SJSA1 (cell line): ENCODE measurements around the gene FAM98B. TPM values are rescaled to one million over a fixed set of nuclear protein-coding genes. Genes with fewer than 3 reads are reported as not detected.
A peak's percentile ranks its signal among the peaks of the same experiment; 100 is the strongest.

Experiments
- DNase-seq, 2 experiments: peaks; one replicate each; pipeline ENCODE4 v3.0.0-alpha.2; 2015 to 2020; ENCODE audit warnings: low spot score in 2 of 2, low read depth in 1 of 2
- H3K27ac ChIP-seq: fragments of 250-450 bp; sonication (Bioruptor Pico); 2 replicates; pipeline ENCODE4 v1.5.1; 2020; ENCODE audit warnings: mild to moderate bottlenecking, moderate library complexity
- H3K27me3 ChIP-seq: fragments of 250-450 bp; sonication (Bioruptor Pico); replicated peaks from 2 replicates; pipeline ENCODE4 v1.5.1; 2020; ENCODE audit warnings: mild to moderate bottlenecking, moderate library complexity
- H3K36me3 ChIP-seq: fragments of 250-450 bp; sonication (Bioruptor Pico); 2 replicates; pipeline ENCODE4 v1.5.1; 2020; ENCODE audit warnings: mild to moderate bottlenecking
- H3K4me1 ChIP-seq: fragments of 250-450 bp; sonication (Bioruptor Pico); replicated peaks from 2 replicates; pipeline ENCODE4 v1.6.1; 2021; ENCODE audit warnings: mild to moderate bottlenecking
- H3K4me3 ChIP-seq: fragments of 250-450 bp; sonication (Bioruptor Pico); 2 replicates; pipeline ENCODE4 v1.5.1; 2020; ENCODE audit warnings: mild to moderate bottlenecking
- H3K9me3 ChIP-seq: fragments of 250-450 bp; sonication (Bioruptor Pico); replicated peaks from 2 replicates; pipeline ENCODE4 v1.5.1; 2020; ENCODE audit warnings: mild to moderate bottlenecking
- total RNA-seq: library from RNA; depleted of rRNA; stranded (reverse); fragments of >200 nt; shearing (Covaris generic); gene quantifications from 2 replicates; pipeline ENCODE4 v1.2.3, GENCODE V29; 2014

Gene FAM98B
- total RNA-seq, 1 experiment from 2014 or later, result 13.4 TPM

DNA sequence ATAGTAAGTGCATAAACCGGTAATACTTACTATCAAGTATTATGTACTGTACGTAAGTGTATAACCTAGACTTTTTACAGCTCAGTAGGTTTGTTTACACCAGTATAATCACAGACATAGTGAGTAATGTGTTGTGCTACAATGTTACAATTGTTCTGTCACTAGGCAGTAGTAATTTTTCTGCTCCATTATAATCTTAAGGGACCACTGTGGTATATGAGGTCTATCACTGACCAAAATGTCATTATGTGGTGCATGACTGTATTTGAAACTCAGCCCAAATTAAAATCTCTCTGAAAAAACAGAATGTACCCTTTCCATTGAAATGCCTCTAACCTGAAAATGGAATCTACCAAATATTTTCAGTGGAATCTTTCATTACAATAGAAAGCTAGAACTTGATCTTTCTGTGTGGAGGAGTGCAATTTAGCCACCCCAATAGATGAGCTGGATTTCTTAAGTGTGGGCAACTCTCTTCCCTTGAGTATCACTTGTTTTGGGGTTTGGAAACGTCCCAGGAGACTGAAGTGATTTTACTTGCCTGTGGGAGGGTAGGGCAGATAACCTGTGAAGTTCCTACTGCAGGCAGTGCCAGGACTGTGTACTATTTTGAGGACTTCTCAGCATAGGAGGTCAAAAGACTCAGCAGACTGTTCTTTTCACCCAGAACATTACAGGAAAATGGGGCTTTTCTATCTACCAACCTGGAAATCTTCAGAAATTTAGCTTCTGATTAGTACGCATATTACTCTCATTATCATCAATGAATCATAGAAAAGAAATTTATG, 50.9 kb downstream of the FAM98B start:
- Histone ChIP-seq H3K27ac (no peak overlapping the region), H3K36me3 (no peaks in the 10 kb centered on the region), H3K4me1 (peaks cover 10% of the 10 kb centered on the region), H3K4me3 (no peak overlapping the region), H3K9me3 (no peaks in the 10 kb centered on the region), H3K27me3 (no peaks in the 10 kb centered on the region)
- peak in 1 of 2 experiments; percentile 41 for DNase-seq

DNA sequence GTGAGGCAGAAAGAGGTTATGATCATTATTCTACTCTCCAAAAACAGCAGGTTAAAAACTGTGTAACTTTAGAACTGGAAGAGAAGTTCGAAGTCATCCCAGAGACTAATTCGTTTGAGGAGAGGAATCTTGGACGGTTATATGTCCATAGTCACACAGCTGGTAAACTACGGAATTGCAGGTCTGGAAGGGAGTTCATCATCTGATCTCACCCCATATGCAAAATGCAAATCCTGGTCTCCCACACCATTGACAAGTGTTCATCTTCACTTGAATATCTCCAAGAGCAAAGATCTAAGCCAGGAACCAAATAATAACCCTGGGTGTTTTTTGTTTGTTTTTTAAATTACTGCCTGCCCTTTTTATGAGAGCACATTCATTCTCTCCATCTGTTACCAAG, 53.1 kb downstream of the FAM98B start:
- DNase-seq, result no peak
- Histone ChIP-seq H3K4me3 (no peak overlapping the region), H3K9me3 (no peaks in the 10 kb centered on the region), H3K4me1 (peaks cover 10% of the 10 kb centered on the region), H3K36me3 (no peaks in the 10 kb centered on the region), H3K27ac (no peak overlapping the region), H3K27me3 (no peaks in the 10 kb centered on the region)

DNA sequence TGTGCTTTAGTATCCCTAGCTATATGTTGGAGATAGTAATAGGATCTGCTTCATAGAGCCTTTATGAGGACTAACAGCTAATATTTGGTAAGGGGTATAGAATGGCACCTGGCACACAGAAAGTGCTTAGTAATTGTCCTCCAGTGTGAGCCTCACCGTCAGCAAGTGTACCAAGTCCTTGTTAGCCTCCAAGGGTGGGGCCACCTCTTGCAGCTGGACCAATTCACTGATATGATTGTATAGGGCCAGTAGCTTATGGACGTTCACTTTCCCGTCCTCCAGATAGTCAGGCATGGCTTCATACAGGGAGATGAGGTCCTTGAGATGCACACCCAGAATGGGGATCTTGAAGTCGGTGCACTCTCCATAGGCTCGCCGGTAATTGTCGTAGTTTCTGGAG, 53.6 kb downstream of the FAM98B start:
- H3K4me3 ChIP-seq, result no peak overlapping the region
- no peak overlapping the region for H3K27ac ChIP-seq
- no peaks in the 10 kb centered on the region for H3K36me3 ChIP-seq
- H3K9me3 ChIP-seq, result no peaks in the 10 kb centered on the region
- peaks cover 10% of the 10 kb centered on the region for H3K4me1 ChIP-seq
- DNase-seq, result no peak
- H3K27me3 ChIP-seq, result no peaks in the 10 kb centered on the region

DNA sequence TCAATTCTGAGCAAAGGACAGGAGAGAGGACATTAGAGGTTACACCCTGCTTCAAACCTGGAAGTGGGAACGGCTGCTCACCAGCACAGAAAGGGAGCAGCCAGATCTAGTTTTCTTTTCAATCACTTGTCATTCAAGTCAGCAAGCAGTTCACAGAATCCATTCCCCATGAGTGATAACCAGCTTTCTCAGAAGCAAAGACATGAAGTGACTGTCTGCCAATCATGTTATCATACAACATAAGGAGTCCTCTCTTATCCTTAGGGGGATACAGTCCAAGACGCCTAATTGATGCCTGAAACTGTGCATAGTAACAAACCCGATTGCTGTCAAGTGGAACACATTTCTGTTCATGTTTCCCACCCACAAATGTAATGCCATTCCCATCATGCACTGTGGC, 54.7 kb downstream of the FAM98B start:
- DNase-seq, result no peak
- Histone ChIP-seq H3K36me3 (no peaks in the 10 kb centered on the region), H3K4me1 (peaks cover 10% of the 10 kb centered on the region), H3K9me3 (no peaks in the 10 kb centered on the region), H3K27me3 (no peaks in the 10 kb centered on the region), H3K27ac (no peak overlapping the region), H3K4me3 (no peak overlapping the region)

DNA sequence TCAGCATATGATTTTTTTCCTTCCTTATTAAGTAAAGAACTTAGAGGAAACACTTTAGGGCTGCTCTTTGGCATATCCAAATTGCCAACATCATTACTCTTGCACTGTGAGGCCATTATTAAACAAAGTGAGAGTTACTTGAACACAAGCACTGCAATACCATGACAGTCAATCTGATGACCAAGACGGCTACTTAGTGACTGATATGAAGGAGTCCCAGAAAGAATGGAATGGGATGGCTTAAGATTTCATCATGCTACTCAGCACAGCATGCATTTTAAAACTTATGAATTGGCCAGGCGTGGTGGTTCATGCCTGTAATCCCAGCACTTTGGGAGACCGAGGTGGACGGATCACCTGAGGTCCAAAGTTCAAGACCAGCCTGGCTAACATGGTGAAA, 55.2 kb downstream of the FAM98B start:
- DNase-seq, result no peak
- Histone ChIP-seq H3K27me3 (no peaks in the 10 kb centered on the region), H3K4me1 (peaks cover 10% of the 10 kb centered on the region), H3K27ac (no peak overlapping the region), H3K36me3 (no peaks in the 10 kb centered on the region), H3K4me3 (no peak overlapping the region), H3K9me3 (no peaks in the 10 kb centered on the region)

DNA sequence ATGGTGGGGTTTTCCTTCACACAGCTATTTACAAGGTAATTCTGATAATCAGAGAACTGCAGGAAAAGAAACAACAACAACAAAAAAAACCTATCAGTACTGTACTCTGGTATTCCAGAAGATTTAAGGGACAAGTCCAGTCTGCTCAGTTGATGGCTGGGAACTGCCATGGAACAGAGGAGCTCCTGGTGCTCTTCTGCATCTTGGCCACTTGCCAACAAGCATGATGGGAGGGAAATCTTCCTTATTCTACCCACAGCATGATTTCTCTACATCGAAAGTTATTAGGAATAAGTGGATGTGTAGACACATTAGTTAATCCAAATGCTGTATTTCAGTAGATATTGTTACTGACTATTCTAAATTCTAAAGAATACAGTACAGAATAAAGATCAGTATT, 59.0 kb downstream of the FAM98B start:
- H3K4me1 ChIP-seq, result no peaks in the 10 kb centered on the region
- DNase-seq, result no peak
- H3K27ac ChIP-seq, result no peak overlapping the region
- no peaks in the 10 kb centered on the region for H3K9me3 ChIP-seq
- no peak overlapping the region for H3K4me3 ChIP-seq
- H3K36me3 ChIP-seq, result no peaks in the 10 kb centered on the region
- no peaks in the 10 kb centered on the region for H3K27me3 ChIP-seq

DNA sequence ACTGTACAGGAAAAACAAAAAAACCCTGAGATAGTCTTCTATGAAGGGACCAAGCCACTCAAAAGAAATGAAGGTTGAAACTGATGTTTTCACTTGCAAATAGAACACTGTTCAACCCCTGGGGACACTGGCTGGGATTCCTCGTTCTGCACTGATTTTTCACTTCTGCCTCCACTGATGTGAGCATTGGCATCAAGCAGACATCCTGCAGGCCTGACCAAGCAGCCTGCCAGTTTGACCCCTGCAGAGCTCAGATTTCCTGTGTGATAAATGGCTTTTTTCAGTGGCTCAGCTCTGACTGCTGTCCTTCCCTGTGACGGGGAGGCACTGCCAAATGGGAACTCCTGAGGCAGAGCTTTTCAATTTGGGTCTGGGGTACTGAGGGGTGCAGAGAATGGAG, 60.7 kb downstream of the FAM98B start:
- H3K27me3 ChIP-seq, result no peaks in the 10 kb centered on the region
- H3K4me1 ChIP-seq, result no peaks in the 10 kb centered on the region
- no peaks in the 10 kb centered on the region for H3K36me3 ChIP-seq
- DNase-seq, result no peak
- no peak overlapping the region for H3K27ac ChIP-seq
- no peak overlapping the region for H3K4me3 ChIP-seq
- H3K9me3 ChIP-seq, result no peaks in the 10 kb centered on the region

DNA sequence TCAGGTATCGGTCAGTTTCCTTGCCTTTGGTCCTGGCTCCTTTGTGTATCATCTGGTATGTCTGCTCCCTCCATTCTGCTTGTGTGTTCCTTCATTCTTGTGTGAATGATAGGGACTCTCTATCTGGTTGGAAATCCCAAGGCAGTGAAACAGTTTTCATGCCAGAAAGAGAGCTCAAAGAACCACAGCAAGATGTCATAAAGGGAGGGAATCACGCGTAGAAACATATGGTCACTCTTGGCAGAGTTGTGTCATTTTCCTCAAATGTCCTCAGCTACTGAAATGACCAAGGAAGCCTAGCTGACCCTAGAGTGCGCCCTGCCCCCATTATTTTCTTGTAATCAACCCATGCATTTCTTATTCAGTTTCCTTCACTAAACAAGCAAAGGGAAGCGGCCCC, 62.7 kb downstream of the FAM98B start:
- no peak for DNase-seq
- Histone ChIP-seq H3K27me3 (no peaks in the 10 kb centered on the region), H3K36me3 (no peaks in the 10 kb centered on the region), H3K27ac (no peak overlapping the region), H3K4me3 (no peak overlapping the region), H3K9me3 (no peaks in the 10 kb centered on the region), H3K4me1 (no peaks in the 10 kb centered on the region)

DNA sequence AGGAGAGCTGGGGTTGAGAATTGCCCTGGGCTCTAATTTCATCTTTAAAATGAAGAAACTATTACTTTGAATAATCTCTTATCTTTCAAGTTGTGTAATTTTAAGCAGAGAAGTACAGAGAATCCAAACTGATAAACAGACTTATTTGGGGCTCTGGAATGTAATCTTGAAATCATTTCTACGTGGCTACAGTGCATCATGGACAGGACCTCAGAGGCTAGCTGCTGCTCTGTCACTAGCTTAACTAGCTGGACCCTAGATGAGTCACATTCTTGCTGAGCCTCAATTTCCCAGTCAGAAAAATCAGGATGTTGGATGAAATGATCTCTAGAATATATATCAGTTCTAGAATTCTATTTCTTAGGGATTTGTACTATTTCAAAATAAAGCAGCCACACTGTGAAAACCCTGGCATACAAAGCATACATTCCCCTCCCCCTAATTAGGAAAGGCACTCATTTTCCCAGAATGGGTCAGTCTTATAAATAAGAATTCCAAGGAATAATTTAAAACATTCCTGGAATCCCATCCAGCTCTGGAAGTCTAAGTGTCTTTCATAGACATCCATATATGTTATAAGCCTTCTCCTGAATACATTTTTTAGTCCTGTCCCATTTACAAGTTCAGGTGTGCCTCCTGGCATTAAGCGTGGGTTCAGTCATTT, 63.5 kb downstream of the FAM98B start:
- Histone ChIP-seq H3K4me1 (no peaks in the 10 kb centered on the region), H3K9me3 (no peaks in the 10 kb centered on the region), H3K36me3 (no peaks in the 10 kb centered on the region), H3K27me3 (no peaks in the 10 kb centered on the region), H3K4me3 (no peak overlapping the region), H3K27ac (no peak overlapping the region)
- DNase-seq, result no peak

DNA sequence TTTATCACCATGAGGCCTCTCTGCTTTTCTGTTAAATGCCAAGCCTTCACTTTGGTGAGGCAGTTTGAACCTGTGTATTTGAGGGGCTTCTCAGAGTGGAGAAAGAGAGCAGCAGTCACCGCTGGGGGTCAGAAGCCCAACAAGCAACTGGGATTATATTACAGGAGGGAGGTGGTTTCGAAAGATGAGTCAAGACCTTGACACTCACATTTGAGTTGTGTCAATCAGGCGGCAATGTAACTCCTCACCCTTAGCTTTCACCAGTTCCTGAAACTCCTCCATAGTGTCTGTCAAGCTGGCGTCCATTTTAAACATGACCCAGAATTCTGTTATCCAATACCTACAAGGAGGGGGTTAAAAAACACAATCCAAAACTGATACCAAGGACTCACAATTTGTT, 64.2 kb downstream of the FAM98B start:
- H3K4me3 ChIP-seq, result no peak overlapping the region
- H3K9me3 ChIP-seq, result no peaks in the 10 kb centered on the region
- no peak overlapping the region for H3K27ac ChIP-seq
- no peak for DNase-seq
- no peaks in the 10 kb centered on the region for H3K4me1 ChIP-seq
- H3K27me3 ChIP-seq, result no peaks in the 10 kb centered on the region
- no peaks in the 10 kb centered on the region for H3K36me3 ChIP-seq

DNA sequence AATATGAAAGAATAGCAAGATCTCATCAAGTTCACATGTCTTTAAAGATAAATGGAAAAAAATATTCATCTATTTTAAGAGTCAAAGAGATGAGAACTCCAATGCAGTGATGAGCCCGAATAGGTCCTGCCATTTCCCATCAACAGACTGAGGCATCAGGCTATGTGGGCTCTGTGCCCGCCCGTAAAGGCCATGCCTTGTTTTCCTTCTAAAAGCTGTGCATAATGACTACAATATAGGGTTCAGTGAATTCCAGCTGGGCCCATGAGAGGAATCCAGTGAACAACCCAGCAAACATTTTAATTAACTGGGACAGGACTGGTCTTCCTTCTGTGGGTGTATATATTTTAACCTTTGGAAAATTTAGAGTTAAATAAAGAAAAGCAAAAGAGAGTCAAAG, 66.1 kb downstream of the FAM98B start:
- no peaks in the 10 kb centered on the region for H3K9me3 ChIP-seq
- no peak for DNase-seq
- H3K4me3 ChIP-seq, result no peak overlapping the region
- no peak overlapping the region for H3K27ac ChIP-seq
- H3K4me1 ChIP-seq, result no peaks in the 10 kb centered on the region
- H3K36me3 ChIP-seq, result no peaks in the 10 kb centered on the region
- H3K27me3 ChIP-seq, result no peaks in the 10 kb centered on the region

DNA sequence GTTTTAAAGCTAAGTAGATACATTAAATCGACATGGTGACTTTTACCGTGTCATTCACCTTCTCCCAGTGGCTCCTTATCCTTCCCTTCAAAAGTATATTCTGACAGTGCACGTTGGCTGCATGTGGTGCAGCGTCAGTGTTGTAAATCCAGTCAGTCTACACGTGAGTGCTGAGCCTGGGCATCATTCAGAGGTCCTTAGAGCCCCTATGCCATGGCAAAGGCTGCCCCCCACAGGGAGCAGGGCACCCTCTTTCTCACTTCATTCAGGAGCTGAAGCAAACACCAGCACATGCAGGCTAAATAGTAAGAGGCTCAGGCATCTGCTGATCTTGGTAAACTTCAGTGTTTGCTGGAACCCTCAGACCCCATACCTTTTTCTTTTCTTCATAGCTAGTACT, 67.4 kb downstream of the FAM98B start:
- Histone ChIP-seq H3K4me3 (no peak overlapping the region), H3K27me3 (no peaks in the 10 kb centered on the region), H3K4me1 (no peaks in the 10 kb centered on the region), H3K36me3 (no peaks in the 10 kb centered on the region), H3K9me3 (no peaks in the 10 kb centered on the region), H3K27ac (no peak overlapping the region)
- DNase-seq, result no peak

DNA sequence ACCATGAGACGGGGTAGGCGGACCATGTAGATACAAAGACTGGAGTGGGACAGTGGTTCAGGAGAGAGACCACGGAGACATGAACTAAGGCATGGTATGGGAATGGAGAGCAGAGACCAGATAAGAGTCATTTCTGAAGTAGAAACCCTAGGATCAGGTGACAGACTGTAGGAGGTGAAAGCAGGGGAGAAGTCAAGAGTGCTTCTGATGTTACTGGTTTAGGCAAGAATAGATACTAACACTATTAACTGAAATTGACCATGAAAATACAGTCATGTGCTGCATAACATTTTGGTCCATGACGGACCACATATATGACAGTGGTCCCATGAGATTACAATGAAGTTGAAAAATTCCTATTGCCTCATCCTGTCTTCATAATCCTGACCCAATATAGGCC, 69.0 kb downstream of the FAM98B start:
- Histone ChIP-seq H3K4me1 (no peaks in the 10 kb centered on the region), H3K27ac (no peak overlapping the region), H3K27me3 (no peaks in the 10 kb centered on the region), H3K9me3 (no peaks in the 10 kb centered on the region), H3K4me3 (no peak overlapping the region), H3K36me3 (no peaks in the 10 kb centered on the region)
- no peak for DNase-seq

DNA sequence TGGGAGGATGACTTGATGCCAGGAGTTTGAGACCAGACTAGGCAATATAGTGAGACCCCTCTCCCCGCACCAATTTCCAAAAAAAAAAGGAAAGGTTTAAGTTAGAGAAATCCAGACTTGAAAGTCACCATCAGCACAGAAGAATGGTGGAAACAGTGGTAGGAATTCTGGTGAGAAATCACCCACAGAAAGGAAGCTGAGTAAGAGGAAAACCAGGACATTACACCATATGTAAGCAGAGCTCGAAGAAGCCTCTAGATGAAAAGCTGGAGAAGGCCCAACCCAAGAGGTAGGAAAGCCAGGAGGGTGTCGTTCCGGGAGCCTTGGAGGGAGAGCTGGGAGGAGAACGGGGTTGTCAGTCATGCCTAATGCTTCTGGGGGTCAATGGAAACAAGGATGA, 70.2 kb downstream of the FAM98B start:
- Histone ChIP-seq H3K27me3 (no peaks in the 10 kb centered on the region), H3K9me3 (no peaks in the 10 kb centered on the region), H3K4me1 (no peaks in the 10 kb centered on the region), H3K36me3 (no peaks in the 10 kb centered on the region), H3K27ac (no peak overlapping the region), H3K4me3 (no peak overlapping the region)
- no peak for DNase-seq
